Measurements from ENCODE around the gene UCP2. TPM values are rescaled to one million over a fixed set of nuclear protein-coding genes. Genes with fewer than 3 reads are reported as not detected.

UCP2 gene
- total and polyA plus RNA-seq, 2 experiments from 2014 or later, result 60.1 to 76.9 TPM

GRCh38 chr11:73946798-73947458 lies 35.7 kb downstream of the UCP2 start:
- Mint-ChIP-seq H3K4me3 (no peak overlapping the region), H3K27ac (no peak overlapping the region), H3K27me3 (ENCODE audit: insufficient read depth, low read depth, poor library complexity) (no peaks in the 10 kb centered on the region), H3K4me1 (no peaks in the 10 kb centered on the region; the same call in 2 of the 3 replicates), H3K36me3 (ENCODE audit: low read depth) (no peaks in the 10 kb centered on the region), H3K9me3 (peaks cover 7% of the 10 kb centered on the region; the same call in 2 of the 3 replicates)
- H3F3A ChIP-seq (replicated peaks; ENCODE audit: low read depth), result no peaks in the 10 kb centered on the region
- no peaks in the 10 kb centered on the region for H3K79me2 ChIP-seq (replicated peaks; ENCODE audit: insufficient read depth)
- TF ChIP-seq NANOG (IDR thresholded peaks at IDR 0.05; ENCODE audit: borderline replicate concordance), result no peak
- TF ChIP-seq EZH2 (IDR thresholded peaks at IDR 0.05; ENCODE audit: low read depth, unreplicated experiment), result no peak
- TF ChIP-seq ZNF331 (CRISPR knock-in tag; IDR thresholded peaks at IDR 0.05; ENCODE audit: low read depth), result no peak
- TF ChIP-seq ETS1 (IDR thresholded peaks at IDR 0.05), result no peak
- no peak for TF ChIP-seq ZNF114 (CRISPR knock-in tag; IDR thresholded peaks at IDR 0.05)
- no peak for TF ChIP-seq ZNF462 (CRISPR knock-in tag; IDR thresholded peaks at IDR 0.05)
- TF ChIP-seq CTCF (conservative IDR thresholded peaks at IDR 0.05; ENCODE audit: low read depth in 2 of 2), result no peak
- TF ChIP-seq CREB1 (CRISPR knock-in tag; IDR thresholded peaks at IDR 0.05; ENCODE audit: low read depth), result no peak
- TF ChIP-seq JUNB (IDR thresholded peaks at IDR 0.05; ENCODE audit: unreplicated experiment), result no peak
- TF ChIP-seq REST (IDR thresholded peaks at IDR 0.05; ENCODE audit: unreplicated experiment), result no peak
- TF ChIP-seq STAT1 (IDR thresholded peaks at IDR 0.05; ENCODE audit: unreplicated experiment), result no peak
- no peak overlapping the region for H2AFZ ChIP-seq
- H3K4me1 ChIP-seq (ENCODE audit: insufficient read depth), result peaks cover 3% of the 10 kb centered on the region; the same call in 1 of the 2 replicates
- DNase-seq (ENCODE audit: low spot score) (no peak), ATAC-seq (no peak)
- H3K27ac ChIP-seq (ENCODE audit: low read depth), result no peak overlapping the region
- H3K36me3 ChIP-seq (ENCODE audit: insufficient read depth), result no peaks in the 10 kb centered on the region
- H3K27me3 ChIP-seq (ENCODE audit: insufficient read depth), result no peaks in the 10 kb centered on the region
- no peak overlapping the region for H3K4me2 ChIP-seq
- H3K4me3 ChIP-seq, result no peak overlapping the region
- no peaks in the 10 kb centered on the region for H4K20me1 ChIP-seq (replicated peaks; ENCODE audit: insufficient read depth)
- no peaks in the 10 kb centered on the region for H3K9me2 ChIP-seq (ENCODE audit: insufficient read depth)

Measured in GM23338 (cell line).